HG03064 (cell line): ENCODE measurements around the gene CRYBB1.

ENCODE experiments used
- ATAC-seq: cut with Tn5 transposase; IDR thresholded peaks from one replicate; pipeline ENCODE4 v1.9.1; 2021; ENCODE audit warnings: low read depth; ENCODE audit not compliant: unreplicated experiment

Gene CRYBB1

GRCh38 chr22:26581633-26582168, 36.1 kb downstream of the CRYBB1 start:
- no peak for ATAC-seq

- ATAC-seq, result no peak
Measured at GRCh38 chr22:26581026-26581425, 36.8 kb downstream of the CRYBB1 start.

- ATAC-seq, result no peak
Measured at GRCh38 chr22:26580240-26580962, 37.4 kb downstream of the CRYBB1 start.

- peak; percentile 72 for ATAC-seq
Measured at GRCh38 chr22:26579331-26579886, 38.4 kb downstream of the CRYBB1 start.

DNA sequence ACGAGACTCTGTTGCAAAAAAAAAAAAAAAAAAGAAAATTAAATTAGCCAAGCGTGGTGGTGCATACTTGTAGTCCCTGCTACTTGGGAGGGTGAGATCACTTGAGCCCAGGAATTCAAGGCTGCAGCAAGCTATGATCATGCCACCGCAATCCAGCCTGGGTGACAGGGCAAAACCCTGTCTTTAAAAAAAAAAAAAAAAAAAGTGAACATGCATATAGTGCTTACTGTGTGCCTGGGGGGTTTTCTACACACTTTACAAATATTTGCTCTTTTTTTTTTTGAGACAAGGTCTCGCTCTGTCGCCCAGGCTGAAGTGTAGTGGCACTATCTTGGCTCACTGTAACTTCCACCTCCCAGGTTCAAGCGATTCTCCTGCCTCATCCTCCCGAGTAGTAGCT, 40.7 kb downstream of the CRYBB1 start:
- ATAC-seq, result no peak

DNA sequence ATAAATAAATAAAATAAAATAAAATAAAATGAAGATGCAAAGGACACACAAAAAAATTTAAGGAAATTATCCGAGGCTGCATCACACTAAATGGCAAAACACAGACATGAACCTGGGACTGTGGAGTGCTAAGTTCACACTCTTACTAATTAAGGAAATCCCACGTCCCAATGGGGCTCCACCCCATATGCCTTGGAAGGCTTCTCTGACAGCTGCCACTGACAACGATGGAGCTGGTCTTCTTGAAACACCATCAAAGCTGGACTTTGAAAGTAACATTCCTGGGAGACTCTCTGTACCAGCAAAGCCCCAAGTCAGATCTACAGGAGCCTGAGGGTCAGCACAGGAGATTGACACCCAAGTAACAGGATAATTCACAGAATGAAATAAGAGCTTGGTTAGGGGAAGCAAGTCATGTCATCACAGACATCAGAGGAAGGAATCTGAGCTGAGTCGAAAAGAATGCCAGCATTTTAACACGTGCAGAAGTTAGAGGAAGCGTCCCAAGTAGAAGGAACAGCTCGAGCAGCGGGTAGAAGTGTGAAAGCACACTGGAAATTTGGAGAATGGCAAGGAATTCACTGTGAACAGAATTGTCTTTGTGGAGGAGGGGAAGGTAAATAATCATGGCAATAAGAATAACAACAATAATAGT, 41.7 kb downstream of the CRYBB1 start:
- ATAC-seq, result no peak

DNA sequence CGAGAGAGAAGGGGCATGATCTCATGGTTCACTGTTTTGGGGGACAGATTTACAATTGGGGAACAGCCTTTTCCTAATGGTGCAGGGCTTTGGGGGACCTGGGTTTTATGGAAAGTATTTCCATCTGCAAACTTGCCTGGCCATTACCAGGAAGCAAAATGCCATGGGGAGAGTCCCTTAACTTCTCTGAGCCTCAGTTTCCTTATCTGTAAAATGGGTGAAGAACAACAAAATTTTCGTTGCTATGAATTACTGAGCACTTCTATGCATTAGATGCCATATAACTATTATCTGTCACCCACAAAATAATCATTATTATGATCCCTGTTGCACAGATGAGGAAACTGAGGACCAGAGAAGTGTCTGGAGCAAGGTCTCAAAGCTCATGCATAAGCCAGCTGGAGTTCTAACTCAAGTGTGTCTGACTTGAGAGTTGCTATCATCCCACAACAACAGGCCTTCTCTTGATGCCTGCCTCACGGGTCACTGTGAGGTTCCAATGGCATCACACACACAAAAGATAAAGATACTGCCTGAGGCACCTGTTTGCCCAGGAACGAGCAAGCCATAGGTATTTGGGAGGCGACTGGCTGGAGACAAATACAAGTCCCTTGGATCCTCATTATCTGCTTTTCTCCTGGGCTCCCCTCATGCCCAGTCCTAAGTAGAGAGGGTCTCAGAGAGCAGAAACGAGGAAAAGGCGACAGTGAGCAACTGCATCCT, 43.7 kb downstream of the CRYBB1 start:
- no peak for ATAC-seq

DNA sequence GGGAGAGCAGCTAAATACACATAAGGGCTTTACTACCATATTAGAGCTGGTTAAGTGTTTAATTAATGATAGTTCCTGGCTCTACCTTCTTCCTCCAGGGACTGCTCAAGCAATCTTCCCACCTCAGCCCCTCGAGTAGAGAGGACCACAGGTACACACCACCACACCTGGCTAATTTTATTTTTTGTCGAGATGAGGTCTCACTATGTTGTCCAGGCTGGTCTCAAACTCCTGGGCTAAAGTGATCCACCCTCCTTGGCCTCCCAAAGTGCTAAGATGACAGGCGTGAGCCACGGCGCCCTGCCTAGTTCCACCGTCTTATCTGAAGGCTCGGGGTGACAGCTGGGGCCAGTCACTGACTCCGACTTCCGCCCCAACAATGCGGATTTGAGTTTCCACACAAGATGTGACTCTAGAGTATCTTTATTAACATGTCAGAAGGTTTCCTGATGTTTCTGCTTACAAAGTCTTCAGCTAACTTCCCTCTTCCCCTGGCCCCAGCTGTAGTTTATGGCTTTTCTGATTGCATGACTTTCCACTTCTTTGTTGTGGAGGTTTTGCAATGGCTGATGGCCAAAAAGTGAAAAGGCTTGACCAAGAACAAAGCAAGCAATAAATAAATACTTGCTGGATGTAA, 44.7 kb downstream of the CRYBB1 start:
- no peak for ATAC-seq

GRCh38 chr22:26570864-26571525, 46.8 kb downstream of the CRYBB1 start:
- no peak for ATAC-seq

- ATAC-seq, result no peak
Measured at GRCh38 chr22:26570115-26570514, 47.7 kb downstream of the CRYBB1 start.

DNA sequence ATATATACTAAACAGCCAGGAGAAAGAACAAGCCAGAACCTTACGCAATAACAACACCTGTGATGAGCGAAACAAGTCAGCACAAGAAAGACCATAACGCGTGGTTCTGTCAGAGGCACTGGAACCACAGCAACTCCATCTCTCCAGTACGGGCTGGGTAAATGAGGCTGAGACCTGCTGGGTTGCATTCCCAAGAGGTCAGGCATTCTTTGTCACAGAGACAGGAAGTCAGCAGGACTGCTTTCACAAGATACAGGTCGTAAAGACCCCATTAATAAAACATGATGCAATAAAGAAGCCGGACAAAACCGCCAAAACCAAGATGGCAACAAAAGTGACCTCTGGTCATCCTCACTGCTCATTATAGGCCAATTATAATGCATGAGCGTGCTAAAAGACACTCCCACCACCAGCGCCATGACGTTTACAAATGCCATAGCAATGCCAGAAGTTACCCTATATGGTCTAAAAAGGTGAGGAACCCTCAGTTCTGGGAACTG, 49.6 kb downstream of the CRYBB1 start:
- ATAC-seq, result no peak

DNA sequence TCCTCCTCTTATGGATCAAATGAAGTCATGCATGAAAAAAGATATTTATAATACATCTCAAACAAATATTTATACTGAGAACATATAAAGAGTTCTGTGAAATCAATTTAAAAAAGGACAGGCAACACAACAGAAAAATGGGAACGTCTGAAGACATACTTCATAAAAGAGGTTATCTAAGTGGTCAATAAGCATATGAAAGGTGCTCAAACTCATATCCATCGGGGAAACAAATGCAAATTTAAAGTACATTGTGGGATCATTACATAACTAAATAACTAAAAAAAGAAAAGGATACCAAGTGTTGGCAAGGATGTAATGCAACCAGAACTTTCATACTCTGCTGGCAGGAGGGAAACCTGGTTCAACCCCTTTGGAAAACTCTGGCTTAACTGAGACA, 50.2 kb downstream of the CRYBB1 start:
- no peak for ATAC-seq

GRCh38 chr22:26566994-26567393, 50.8 kb downstream of the CRYBB1 start:
- ATAC-seq, result no peak

DNA sequence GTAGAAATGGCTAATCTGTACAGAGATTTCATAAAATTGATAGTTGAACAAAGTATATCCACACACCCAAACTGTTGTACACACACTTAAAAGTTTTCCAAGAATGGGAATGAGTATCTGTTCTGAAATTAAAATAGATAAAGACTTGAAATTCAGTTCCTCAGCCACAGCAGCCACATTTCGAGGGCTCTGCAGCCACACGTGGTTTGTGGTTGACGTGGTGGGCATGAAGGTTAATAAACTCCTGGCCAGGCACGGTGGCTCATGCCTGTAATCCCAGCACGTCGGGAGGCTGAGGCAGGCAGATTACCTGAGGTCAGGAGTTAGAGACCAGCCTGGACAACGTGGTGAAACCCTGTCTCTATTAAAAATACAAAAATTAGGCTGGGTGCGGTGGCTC, 51.9 kb downstream of the CRYBB1 start:
- ATAC-seq, result no peak

- ATAC-seq, result no peak
Measured at GRCh38 chr22:26565181-26565580, 52.6 kb downstream of the CRYBB1 start.

- ATAC-seq, result no peak
Measured at GRCh38 chr22:26564672-26565071, 53.2 kb downstream of the CRYBB1 start.

DNA sequence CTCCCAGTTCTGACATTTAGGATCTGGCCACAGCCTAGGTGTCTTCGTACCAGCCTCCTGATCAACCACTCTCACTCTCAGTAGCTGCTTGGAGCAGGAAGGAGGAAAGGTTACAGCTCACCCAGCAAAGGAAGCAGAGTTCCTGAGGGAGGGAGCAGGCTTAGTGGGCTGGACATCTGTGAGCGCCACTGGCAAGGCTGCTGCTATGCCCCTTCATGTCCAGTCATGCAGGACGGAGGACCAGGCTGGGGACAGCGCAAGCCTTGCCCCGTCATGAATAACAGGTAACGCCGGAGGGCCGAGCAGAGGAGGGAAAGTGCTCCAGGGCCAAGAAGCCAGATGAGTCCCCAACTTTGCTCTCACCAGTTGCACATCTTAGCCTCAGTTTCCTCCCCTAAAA, 53.6 kb downstream of the CRYBB1 start:
- no peak for ATAC-seq

DNA sequence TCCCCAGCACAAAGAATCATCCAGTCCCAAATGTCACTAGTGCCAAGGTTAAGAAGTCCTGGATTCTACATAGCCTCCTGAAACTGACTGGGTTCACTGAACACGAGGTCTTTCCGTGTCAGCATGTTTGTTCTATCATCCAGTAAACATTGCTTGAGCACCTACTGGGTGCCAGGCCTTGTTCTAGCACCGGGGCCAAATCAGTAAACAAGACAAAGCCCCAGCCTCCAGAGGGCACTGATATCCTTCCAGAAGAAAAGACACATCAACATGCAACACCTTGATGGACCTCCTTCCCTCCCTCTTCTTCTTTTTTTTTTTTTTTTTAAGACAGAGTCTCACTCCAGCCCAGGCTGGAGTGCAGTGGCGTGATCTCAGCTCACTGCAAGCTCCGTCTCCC, 54.8 kb downstream of the CRYBB1 start:
- no peak for ATAC-seq

DNA sequence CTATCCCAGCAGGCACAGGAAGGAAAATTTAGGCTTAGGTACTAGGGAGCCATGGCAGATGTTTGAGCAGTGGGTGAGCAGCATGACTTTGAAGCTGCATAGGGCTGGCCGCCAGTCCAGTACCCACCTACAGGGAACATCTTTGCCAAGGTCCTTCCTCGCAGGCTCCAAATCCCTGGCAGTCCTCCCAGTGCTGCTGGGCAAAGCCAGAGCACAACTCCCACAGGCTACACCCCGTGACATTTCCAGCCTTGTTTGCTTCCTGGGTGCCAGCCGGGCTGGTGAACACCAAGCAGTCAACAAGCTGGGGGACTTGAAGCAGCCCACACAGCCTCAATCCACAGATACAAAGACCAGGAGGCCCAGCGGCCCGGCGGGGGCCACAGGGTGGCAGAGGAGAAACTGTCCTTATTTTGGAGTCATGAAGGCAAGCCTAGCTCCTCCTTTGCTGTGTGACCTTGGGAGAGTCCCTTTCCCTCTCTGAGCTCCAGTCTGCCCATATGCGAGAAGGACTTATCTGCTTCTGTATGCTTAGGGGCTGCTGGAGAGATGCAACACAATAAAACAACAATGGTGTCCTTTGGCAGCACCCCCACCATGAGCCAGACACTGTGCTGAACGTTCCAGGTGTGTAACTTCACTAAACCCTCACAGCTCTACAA, 55.9 kb downstream of the CRYBB1 start:
- ATAC-seq, result no peak
